HEK293T (cell line): ENCODE data around the gene ARL6IP1.

ENCODE experiments used
- ARNT ChIP-seq: fragments of 450-650 bp; IDR thresholded peaks from 2 replicates; pipeline ENCODE4 v1.6.1; 2017; ENCODE audit warnings: mild to moderate bottlenecking
- FOXK2 ChIP-seq: fragments of 450-650 bp; IDR thresholded peaks from 2 replicates; pipeline ENCODE4 v1.6.1; 2016; ENCODE audit warnings: mild to moderate bottlenecking
- FOXM1 ChIP-seq: fragments of 450-650 bp; IDR thresholded peaks from 2 replicates; pipeline ENCODE4 v1.6.1; 2017; ENCODE audit warnings: mild to moderate bottlenecking, borderline replicate concordance
- SP1 ChIP-seq: fragments of 450-650 bp; IDR thresholded peaks from 2 replicates; pipeline ENCODE4 v1.6.1; 2017
- ZNF384 ChIP-seq: fragments of 450-650 bp; IDR thresholded peaks from 2 replicates; pipeline ENCODE4 v1.6.1; 2016

GRCh38 chr16:18841833-18842525 is 40.6 kb upstream of the ARL6IP1 start:
- no peak for TF ChIP-seq ARNT
- no peak for TF ChIP-seq ZNF384
- TF ChIP-seq FOXM1 = no peak
- TF ChIP-seq FOXK2 = no peak
- no peak for TF ChIP-seq SP1
